ENCODE measurements around the gene TTPAL.
A peak's percentile ranks its signal among the peaks of the same experiment; 100 is the strongest.

TTPAL gene

DNA sequence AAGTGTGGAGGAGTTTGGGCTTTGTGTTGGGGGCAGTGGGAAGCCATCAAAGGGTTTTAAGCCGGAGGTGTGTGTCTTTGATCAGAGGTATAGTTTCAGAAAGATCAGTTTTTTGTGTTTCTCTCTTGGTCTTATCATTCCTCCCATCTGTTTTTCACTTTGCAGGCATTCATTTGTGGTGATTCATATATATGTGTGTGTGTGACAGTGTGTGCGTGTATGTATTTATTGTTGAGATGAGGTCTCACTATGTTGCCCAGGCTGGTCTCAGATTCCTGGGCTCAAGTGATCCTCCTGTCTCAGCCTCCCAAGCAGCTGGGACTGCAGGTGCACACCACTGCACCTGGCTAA lies 57.3 kb downstream of the TTPAL start:
- ChIA-PET POLR2A (ENCODE audit: low non-redundant PET) (no interaction called here), CTCF (interaction anchor here (0.6 kb wide), 1 partner anchor 72 kb away, joined by 3 read pairs; no protein-coding TSS in a partner anchor)
- DNase-seq (ENCODE audit: low spot score): no peak
- TF ChIP-seq, protein P1, sequence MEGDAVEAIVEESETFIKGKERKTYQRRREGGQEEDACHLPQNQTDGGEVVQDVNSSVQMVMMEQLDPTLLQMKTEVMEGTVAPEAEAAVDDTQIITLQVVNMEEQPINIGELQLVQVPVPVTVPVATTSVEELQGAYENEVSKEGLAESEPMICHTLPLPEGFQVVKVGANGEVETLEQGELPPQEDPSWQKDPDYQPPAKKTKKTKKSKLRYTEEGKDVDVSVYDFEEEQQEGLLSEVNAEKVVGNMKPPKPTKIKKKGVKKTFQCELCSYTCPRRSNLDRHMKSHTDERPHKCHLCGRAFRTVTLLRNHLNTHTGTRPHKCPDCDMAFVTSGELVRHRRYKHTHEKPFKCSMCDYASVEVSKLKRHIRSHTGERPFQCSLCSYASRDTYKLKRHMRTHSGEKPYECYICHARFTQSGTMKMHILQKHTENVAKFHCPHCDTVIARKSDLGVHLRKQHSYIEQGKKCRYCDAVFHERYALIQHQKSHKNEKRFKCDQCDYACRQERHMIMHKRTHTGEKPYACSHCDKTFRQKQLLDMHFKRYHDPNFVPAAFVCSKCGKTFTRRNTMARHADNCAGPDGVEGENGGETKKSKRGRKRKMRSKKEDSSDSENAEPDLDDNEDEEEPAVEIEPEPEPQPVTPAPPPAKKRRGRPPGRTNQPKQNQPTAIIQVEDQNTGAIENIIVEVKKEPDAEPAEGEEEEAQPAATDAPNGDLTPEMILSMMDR (conservative IDR thresholded peaks at IDR 0.05; ENCODE audit: low read depth): no peak
- H3K27ac ChIP-seq: no peak overlapping the region

DNA sequence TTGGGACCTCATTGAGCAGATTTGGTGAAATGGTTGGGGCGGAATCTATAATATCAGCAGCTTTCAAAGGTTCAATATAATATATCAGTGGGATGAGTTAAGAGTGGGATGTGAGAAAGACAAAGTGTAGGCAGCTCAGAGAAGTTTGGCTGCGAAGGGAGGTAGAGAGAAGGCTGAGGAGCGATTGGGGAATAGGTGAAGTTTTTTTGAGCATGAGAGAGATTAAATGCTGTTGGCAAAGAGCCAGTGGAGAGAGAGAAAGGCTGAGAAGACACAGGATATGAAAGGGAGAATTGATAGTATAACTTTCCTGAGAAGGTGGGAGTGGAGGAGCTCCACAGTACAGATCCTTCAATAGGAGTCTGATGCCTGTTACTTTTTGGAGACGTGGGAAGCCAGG lies 58.3 kb downstream of the TTPAL start:
- TF ChIP-seq, protein P1 (conservative IDR thresholded peaks at IDR 0.05; ENCODE audit: low read depth): no peak
- no peak for DNase-seq (ENCODE audit: low spot score)
- POLR2A ChIA-PET (ENCODE audit: low non-redundant PET): interaction anchor here (0.6 kb wide), 1 partner anchor 645 kb away, joined by 3 read pairs; no protein-coding TSS in a partner anchor
- H3K27ac ChIP-seq: no peak overlapping the region
- CTCF ChIA-PET: interaction anchor here (0.9 kb wide), 1 partner anchor 39 kb away, joined by 5 read pairs; no protein-coding TSS in a partner anchor

DNA sequence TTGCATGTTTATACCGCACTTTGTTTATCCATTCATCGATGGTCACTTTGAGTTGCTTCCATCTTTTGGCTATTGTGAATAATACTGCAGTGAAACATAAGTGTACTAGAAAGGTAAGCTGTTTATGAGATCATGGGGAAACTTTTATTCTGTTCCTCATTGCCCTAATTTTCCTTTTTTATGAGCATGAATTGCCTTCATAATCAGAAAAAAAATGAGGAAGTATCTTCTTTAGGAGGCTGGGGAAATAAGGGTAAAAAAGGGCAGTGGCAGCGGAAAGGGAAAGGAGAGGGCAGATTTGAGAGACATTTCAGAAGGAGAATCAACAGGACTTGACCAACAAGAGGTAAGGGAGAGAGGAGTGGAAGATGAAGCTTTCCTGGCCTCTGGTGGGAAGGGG lies 60.5 kb downstream of the TTPAL start:
- POLR2A ChIA-PET (ENCODE audit: low non-redundant PET): no interaction called here

DNA sequence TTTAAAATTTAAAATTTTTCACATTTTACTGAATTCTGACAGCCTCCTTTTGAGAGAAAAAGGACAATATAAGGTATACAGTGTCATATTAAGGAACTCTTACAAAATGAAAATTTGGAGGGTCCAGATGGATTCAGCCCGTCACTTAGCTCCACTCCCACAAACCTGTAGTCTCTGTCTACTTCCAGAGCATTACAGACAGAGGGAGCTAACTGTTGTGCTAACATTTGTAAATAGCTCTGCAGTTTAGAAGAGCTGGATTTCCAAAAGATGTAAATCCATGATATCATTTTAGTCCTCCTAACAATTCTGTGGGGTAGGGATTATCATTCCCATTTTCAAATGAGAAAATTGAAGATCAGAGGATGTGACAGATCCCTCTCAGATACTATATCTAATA lies 62.3 kb downstream of the TTPAL start:
- ChIA-PET POLR2A (ENCODE audit: low non-redundant PET) (no interaction called here), CTCF (interaction anchor here (1.1 kb wide), 2 partner anchors 71 to 72 kb away, joined by 3 to 4 read pairs; no protein-coding TSS in a partner anchor)
- no peak for DNase-seq (ENCODE audit: low spot score)
- TF ChIP-seq, protein P1 (conservative IDR thresholded peaks at IDR 0.05; ENCODE audit: low read depth): no peak
- H3K27ac ChIP-seq: no peak overlapping the region

More for the DNA sequence above, 60.5 kb downstream of the TTPAL start:
- DNase-seq (ENCODE audit: low spot score): no peak
- TF ChIP-seq, protein P1 (conservative IDR thresholded peaks at IDR 0.05; ENCODE audit: low read depth): no peak
- no peak overlapping the region for H3K27ac ChIP-seq
- CTCF ChIA-PET: interaction anchor here (1.1 kb wide), 1 partner anchor 73 kb away, joined by 5 read pairs; no protein-coding TSS in a partner anchor

DNA sequence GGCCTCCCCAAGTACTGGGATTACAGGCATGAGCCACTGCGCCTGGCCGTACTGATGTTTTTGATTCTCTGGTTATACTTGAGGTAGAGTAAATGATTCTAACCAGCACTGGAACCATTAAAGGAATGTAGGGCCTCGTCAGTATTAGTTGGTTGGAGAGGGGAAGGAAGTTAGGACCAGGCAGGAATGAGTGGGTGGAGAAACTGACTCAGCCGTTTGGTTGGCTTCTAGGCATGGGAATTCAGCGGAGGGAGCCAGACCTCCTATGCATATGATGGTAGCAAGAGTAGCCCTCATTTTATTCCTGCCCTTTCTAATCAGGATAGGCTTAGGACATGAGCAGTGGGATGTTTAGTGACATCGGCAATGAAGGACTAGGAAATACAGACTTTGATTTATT lies 65.2 kb downstream of the TTPAL start:
- POLR2A ChIA-PET (ENCODE audit: low non-redundant PET): no interaction called here
- TF ChIP-seq, protein P1 (conservative IDR thresholded peaks at IDR 0.05; ENCODE audit: low read depth): no peak
- DNase-seq (ENCODE audit: low spot score): peak; percentile 60
- CTCF ChIA-PET: interaction anchor here (0.6 kb wide), 2 partner anchors 42 to 44 kb away, joined by 3 to 7 read pairs; partner anchors contain the start of gene PKIG
- H3K27ac ChIP-seq: no peak overlapping the region

DNA sequence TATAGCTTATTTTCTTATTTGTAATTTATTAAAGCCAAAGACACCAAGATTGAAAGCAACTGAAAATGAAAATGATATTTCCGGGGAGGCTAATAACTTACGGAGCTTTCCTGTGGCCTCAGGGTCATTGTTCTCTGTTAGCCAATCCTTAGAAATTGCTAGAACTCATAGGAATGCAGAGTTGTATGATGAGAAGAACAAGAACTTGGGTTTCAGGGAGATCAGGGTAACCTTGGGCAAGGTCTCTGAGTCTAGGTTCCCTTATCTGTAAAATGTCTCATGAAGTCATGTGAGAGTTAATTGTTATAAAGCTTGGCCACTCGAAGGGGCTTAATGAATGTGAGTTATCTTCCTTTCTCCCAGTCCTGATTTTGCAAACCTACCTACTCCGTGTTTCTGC lies 66.3 kb downstream of the TTPAL start:
- TF ChIP-seq, protein P1 (conservative IDR thresholded peaks at IDR 0.05; ENCODE audit: low read depth): no peak
- no peak overlapping the region for H3K27ac ChIP-seq
- ChIA-PET CTCF (interaction anchor here (0.6 to 1.0 kb wide), 3 partner anchors 8 to 1567 kb away, joined by 3 to 5 read pairs (median 4); no protein-coding TSS in a partner anchor), POLR2A (ENCODE audit: low non-redundant PET) (no interaction called here)
- no peak for DNase-seq (ENCODE audit: low spot score)
